ENCODE measurements around the gene ZNF33B. TPM values are rescaled to one million over a fixed set of nuclear protein-coding genes. Genes with fewer than 3 reads are reported as not detected.

ZNF33B gene
- total and polyA plus RNA-seq, 9 of the 15 experiments (the other 6 are each of a cell fraction or from before 2014, with no cell fraction given), result 6.9 to 23.9 (median 15.4) TPM

GRCh38 chr10:42638821-42639270 lies 476 bp upstream of the ZNF33B start:
- Histone ChIP-seq H3K4me1 (replicated peaks in 1 of 2; ENCODE audit: control insufficient read depth in 2 of 2, insufficient read depth in 2 of 2, low read length in 2 of 2) (peaks cover 9 to 23% of the 10 kb centered on the region in 2 experiments; a peak in 4 of 5 replicates), H4K20me1 (replicated peaks; ENCODE audit: control insufficient read depth, insufficient read depth, low read length) (no peaks in the 10 kb centered on the region), H3K79me2 (ENCODE audit: control insufficient read depth, insufficient read depth, low read length) (peaks cover 35% of the 10 kb centered on the region; the same call in 2 of the 3 replicates), H3K9me1 (ENCODE audit: control insufficient read depth, insufficient read depth, low read length) (no peaks in the 10 kb centered on the region), H3K27me3 (ENCODE audit: control insufficient read depth in 2 of 2, insufficient read depth in 2 of 2, low read length in 2 of 2) (no peaks in the 10 kb centered on the region), H3K9me3 (replicated peaks; ENCODE audit: control insufficient read depth, insufficient read depth, low read depth, low read length) (no peaks in the 10 kb centered on the region), H3K36me3 (ENCODE audit: control insufficient read depth, insufficient read depth, low read length) (peaks cover 3% of the 10 kb centered on the region; the same call in 1 of the 3 replicates), H3K9ac (ENCODE audit: insufficient read depth in 1 of 2, low read depth in 2 of 2, low read length in 2 of 2) (peak overlapping the region; percentile 78 to 94), H3K4me3 (peak overlapping the region; percentile 77), H3K27ac (ENCODE audit: extremely low read depth, low read depth, low read length) (peak overlapping the region; percentile 92), H3K4me2 (ENCODE audit: insufficient read depth, low read length) (peak overlapping the region; percentile 97), H2AFZ (ENCODE audit: low read depth, low read length) (peak overlapping the region; percentile 96)
- in situ Hi-C loops (cut with MboI), result no loop called here
- ChIA-PET CTCF (ENCODE audit: low intra/inter-chr PET ratio) (no interaction called here), POLR2A (interaction anchor here (0.7 to 0.9 kb wide), 2 partner anchors 9 to 16 kb away, joined by 3 to 5 read pairs; no protein-coding TSS in a partner anchor)
- BruUV-seq (replicated peaks), result no TSS peak
- WGBS (ENCODE audit: insufficient coverage, low coverage, missing lambda C conversion rate), result 0% methylated on average over 6 of the region's 6 CpGs
- FAIRE-seq, result peak; percentile 46
- no peak for DNase-seq (ENCODE audit: extremely low read depth in 1 of 4, low spot score in 3 of 4)
- ATAC-seq, result no peak
- intact Hi-C loops (cut with micrococcal nuclease), result loop anchor here (2.0 to 10.0 kb wide), 3 partner anchors 86 to 274 kb away; partner anchors contain the start of gene BMS1
- TF ChIP-seq KLF13 (tag; IDR thresholded peaks at IDR 0.05; ENCODE audit: borderline replicate concordance, low read depth), result no peak
- no peak for TF ChIP-seq POLR2G (IDR thresholded peaks at IDR 0.05; ENCODE audit: low read depth, low read length)
- TF ChIP-seq BRD9 (IDR thresholded peaks at IDR 0.05; ENCODE audit: low read depth, partially characterized antibody), result peak; percentile 2
- no peak for TF ChIP-seq BRF1 (IDR thresholded peaks at IDR 0.05; ENCODE audit: borderline replicate concordance, extremely low read depth, insufficient read length)
- TF ChIP-seq ZNF740 (CRISPR knock-in tag; IDR thresholded peaks at IDR 0.05), result peak; percentile 70
- TF ChIP-seq ZNF740 (tag; IDR thresholded peaks at IDR 0.05), result peak in 1 of 2 experiments; percentile 75; a peak in 2 of 4 replicates
- TF ChIP-seq ZNF655 (CRISPR knock-in tag; IDR thresholded peaks at IDR 0.05), result no peak
- TF ChIP-seq CTCF (IDR thresholded peaks at IDR 0.05 in 2 of 3, conservative IDR thresholded peaks at IDR 0.05 in 1 of 3; ENCODE audit: insufficient read depth in 2 of 3, low read depth in 1 of 3, low read length in 3 of 3), result no peak
- 0 out of 2 replicates have a peak, but pooled peaks have one; percentile 4 for TF ChIP-seq AFF4 (CRISPR knock-in tag; IDR thresholded peaks at IDR 0.05)
- TF ChIP-seq ZNF764 (CRISPR knock-in tag; IDR thresholded peaks at IDR 0.05; ENCODE audit: low read depth), result no peak
- no peak for TF ChIP-seq E2F4 (CRISPR knock-in tag; IDR thresholded peaks at IDR 0.05; ENCODE audit: low read depth)
- no peak for TF ChIP-seq EP400 (IDR thresholded peaks at IDR 0.05)
